Hepatocyte (in vitro differentiated cells): ENCODE measurements around the gene GNB2. TPM values are rescaled to one million over a fixed set of nuclear protein-coding genes. Genes with fewer than 3 reads are reported as not detected.

Experiments
- DNase-seq: peaks from one replicate; pipeline ENCODE4 v3.0.0-alpha.2; 2016; ENCODE audit warnings: low spot score
- H2AFZ ChIP-seq: fragments of 200-600 bp; sonication (generic); 2 replicates; pipeline ENCODE4 v1.6.0; 2016; ENCODE audit warnings: antibody characterized with exemption, mild to moderate bottlenecking
- H3K27ac ChIP-seq: fragments of 200-600 bp; sonication (generic); 2 replicates; pipeline ENCODE4 v1.5.1; 2016; ENCODE audit warnings: mild to moderate bottlenecking
- H3K27me3 ChIP-seq: fragments of 200-600 bp; sonication (generic); 2 replicates; pipeline ENCODE4 v1.6.1; 2016
- H3K36me3 ChIP-seq: fragments of 200-600 bp; sonication (generic); replicated peaks from 2 replicates; pipeline ENCODE4 v1.5.1; 2016; ENCODE audit warnings: low read depth; ENCODE audit not compliant: insufficient read depth
- H3K4me1 ChIP-seq: fragments of 200-600 bp; sonication (generic); 2 replicates; pipeline ENCODE4 v1.5.1; 2016; ENCODE audit warnings: mild to moderate bottlenecking, moderate library complexity; ENCODE audit not compliant: insufficient read depth
- H3K4me2 ChIP-seq: fragments of 200-600 bp; sonication (generic); 2 replicates; pipeline ENCODE4 v1.6.0; 2016
- H3K4me3 ChIP-seq: fragments of 200-600 bp; sonication (generic); 2 replicates; pipeline ENCODE4 v1.5.1; 2016; ENCODE audit warnings: mild to moderate bottlenecking
- H3K79me2 ChIP-seq: fragments of 200-600 bp; sonication (generic); 2 replicates; pipeline ENCODE4 v1.6.0; 2017; ENCODE audit warnings: mild to moderate bottlenecking
- H3K9me2 ChIP-seq: fragments of 200-600 bp; sonication (generic); replicated peaks from 2 replicates; pipeline ENCODE4 v1.6.0; 2017; ENCODE audit warnings: mild to moderate bottlenecking; ENCODE audit not compliant: insufficient read depth
- H3K9me3 ChIP-seq: fragments of 200-600 bp; sonication (generic); 2 replicates; pipeline ENCODE4 v1.5.1; 2016; ENCODE audit warnings: low read depth, mild to moderate bottlenecking
- H4K20me1 ChIP-seq: fragments of 200-600 bp; sonication (generic); 2 replicates; pipeline ENCODE4 v1.6.0; 2016; ENCODE audit warnings: mild to moderate bottlenecking; ENCODE audit not compliant: insufficient read depth, poor library complexity, severe bottlenecking
- CTCF ChIP-seq: fragments of 200-600 bp; sonication (generic); IDR thresholded peaks from 2 replicates; pipeline ENCODE4 v1.5.1; 2016; ENCODE audit warnings: antibody characterized with exemption, mild to moderate bottlenecking; ENCODE audit not compliant: poor library complexity
- EZH2 ChIP-seq: fragments of 200-600 bp; sonication (generic); IDR thresholded peaks from 2 replicates; pipeline ENCODE4 v1.6.1; 2016; ENCODE audit warnings: antibody characterized with exemption, mild to moderate bottlenecking, borderline replicate concordance
- EZH2phosphoT487 ChIP-seq: fragments of 200-600 bp; sonication (generic); IDR thresholded peaks from one replicate; pipeline ENCODE4 v1.6.1; 2018; ENCODE audit warnings: antibody characterized with exemption, mild to moderate bottlenecking, low read depth, moderate library complexity; ENCODE audit not compliant: unreplicated experiment, severe bottlenecking
- WGBS: methylation state at CpG from one replicate; pipeline ENCODE4 v1.1.6; 2016; ENCODE audit warnings: low lambda C conversion rate; ENCODE audit errors: missing lambda C conversion rate; 5-methylcytosine and 5-hydroxymethylcytosine counted together
- polyA plus RNA-seq: library from polyadenylated mRNA; unstranded; fragments of >200 nt; fragmentation: Nextera tagmentation; extraction: Ambion mirVana; gene quantifications from 2 replicates; pipeline ENCODE4 v1.2.1, GENCODE V29; 2016
- total RNA-seq: library from RNA; depleted of rRNA; stranded (reverse); fragments of >200 nt; gene quantifications from 2 replicates; pipeline ENCODE4 v1.2.3, GENCODE V29; 2014

Gene GNB2
- total RNA-seq (99.6 and 111 TPM in 2 replicates), polyA plus RNA-seq (204 and 222 TPM in 2 replicates)

GRCh38 chr7:100673302-100673941 lies at the start of gene GNB2:
TSS of gene GNB2 (plus strand) at chr7:100673740. CDS start at chr7:100676266, 2,526 bp downstream.
- peak within 1 kb of the TSS; percentile 47 for H2AFZ ChIP-seq
- DNase-seq: peak; percentile 99
- no peak for TF ChIP-seq CTCF
- peak within 1 kb of the TSS; percentile 96 for H3K4me3 ChIP-seq
- H3K27ac ChIP-seq: peak within 1 kb of the TSS; percentile 90
- WGBS: under 1% methylated on average over 29 of the region's 65 CpGs
- no peaks in the 10 kb centered on the region for H3K9me3 ChIP-seq
- no peaks in the 10 kb centered on the region for H3K9me2 ChIP-seq
- H3K27me3 ChIP-seq: no peaks in the 10 kb centered on the region
- H4K20me1 ChIP-seq: peaks cover 42% of the 10 kb centered on the region
- peaks cover 8% of the 10 kb centered on the region for H3K4me1 ChIP-seq
- peaks cover 44% of the 10 kb centered on the region for H3K79me2 ChIP-seq
- no peaks in the 10 kb centered on the region for H3K36me3 ChIP-seq
- peak within 1 kb of the TSS; percentile 98 for H3K4me2 ChIP-seq

DNA sequence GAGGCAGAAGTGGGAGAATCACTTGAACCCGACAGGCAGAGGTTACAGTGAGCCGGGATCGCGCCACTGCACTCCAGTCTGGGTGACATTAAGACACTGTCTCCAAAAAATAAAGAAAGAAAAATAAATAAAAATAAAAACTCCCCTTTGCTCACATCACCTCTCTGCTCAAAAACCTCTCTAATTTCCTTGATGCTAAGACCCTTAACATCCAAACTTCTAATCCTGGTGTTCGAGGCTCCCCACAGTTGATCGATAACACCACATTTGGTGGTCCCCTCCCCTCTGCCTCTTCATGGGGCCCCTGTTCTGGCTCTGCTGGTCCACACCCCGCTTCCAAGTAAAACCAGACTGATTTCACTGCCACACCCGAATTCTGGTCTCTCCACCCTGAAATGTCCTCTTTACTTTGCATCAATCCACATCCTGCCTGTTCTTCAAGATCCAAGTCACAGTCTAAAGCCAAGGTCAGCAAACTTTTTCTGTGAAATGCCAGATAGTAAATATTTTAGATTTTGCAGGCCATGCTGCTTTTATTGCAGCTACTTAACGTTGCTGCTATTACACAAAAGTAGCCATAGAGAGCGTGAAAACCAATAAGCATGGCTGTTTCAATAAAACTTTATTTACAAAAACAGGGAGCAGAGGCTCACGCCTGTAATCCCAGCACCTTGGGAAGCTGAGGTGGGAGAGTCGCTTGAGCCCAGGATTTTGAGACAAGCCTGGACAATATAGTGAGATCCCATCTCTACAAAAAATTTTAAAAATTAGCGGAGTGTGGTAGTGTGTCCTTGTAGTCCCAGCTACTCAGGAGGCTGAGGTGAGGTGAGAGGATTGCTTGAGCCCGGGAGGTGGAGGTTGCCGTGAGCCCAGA lies 49.4 kb upstream of the GNB2 start:
- DNase-seq: no peak
- Histone ChIP-seq H3K27ac (no peak overlapping the region), H3K27me3 (no peaks in the 10 kb centered on the region), H3K79me2 (no peaks in the 10 kb centered on the region), H3K4me3 (no peak overlapping the region), H3K9me3 (no peaks in the 10 kb centered on the region), H2AFZ (no peak overlapping the region), H4K20me1 (no peaks in the 10 kb centered on the region), H3K9me2 (no peaks in the 10 kb centered on the region), H3K4me2 (no peak overlapping the region), H3K36me3 (no peaks in the 10 kb centered on the region), H3K4me1 (peaks cover 2% of the 10 kb centered on the region)
- 93% methylated on average over 15 of the region's 15 CpGs for WGBS
- TF ChIP-seq EZH2 (no peak), CTCF (no peak), EZH2phosphoT487 (no peak)

DNA sequence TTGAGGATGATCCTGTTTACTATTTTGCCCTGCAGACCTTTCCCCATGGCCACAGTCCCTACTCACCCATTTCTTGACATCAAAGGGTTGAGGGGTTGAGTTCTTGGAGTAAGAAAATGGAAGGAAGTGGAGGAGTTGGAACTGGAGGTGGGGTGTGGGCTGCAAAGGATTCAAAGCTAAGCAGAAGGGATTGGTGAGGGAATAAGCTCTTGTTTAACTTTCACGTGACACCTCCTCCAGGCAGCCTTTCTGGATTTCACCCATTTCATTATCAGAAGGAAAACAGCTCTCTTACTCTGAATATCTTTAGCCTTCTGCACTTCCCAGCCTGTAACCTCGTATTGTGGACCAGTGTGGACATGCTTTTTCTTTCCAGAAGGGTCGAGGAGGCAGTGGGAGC lies 47.5 kb upstream of the GNB2 start:
- Histone ChIP-seq H3K4me1 (peaks cover 2% of the 10 kb centered on the region), H3K27me3 (no peaks in the 10 kb centered on the region), H4K20me1 (no peaks in the 10 kb centered on the region), H3K4me3 (no peak overlapping the region), H3K9me3 (no peaks in the 10 kb centered on the region), H3K27ac (no peak overlapping the region), H3K9me2 (no peaks in the 10 kb centered on the region), H3K4me2 (peak overlapping the region; percentile 92), H3K79me2 (no peaks in the 10 kb centered on the region), H3K36me3 (no peaks in the 10 kb centered on the region), H2AFZ (no peak overlapping the region)
- no peak for DNase-seq
- WGBS: 20% methylated on average over 3 of the region's 3 CpGs
- no peak for TF ChIP-seq CTCF
- TF ChIP-seq EZH2: no peak
- no peak for TF ChIP-seq EZH2phosphoT487
